ENCODE measurements around the gene CENPB.

DNA sequence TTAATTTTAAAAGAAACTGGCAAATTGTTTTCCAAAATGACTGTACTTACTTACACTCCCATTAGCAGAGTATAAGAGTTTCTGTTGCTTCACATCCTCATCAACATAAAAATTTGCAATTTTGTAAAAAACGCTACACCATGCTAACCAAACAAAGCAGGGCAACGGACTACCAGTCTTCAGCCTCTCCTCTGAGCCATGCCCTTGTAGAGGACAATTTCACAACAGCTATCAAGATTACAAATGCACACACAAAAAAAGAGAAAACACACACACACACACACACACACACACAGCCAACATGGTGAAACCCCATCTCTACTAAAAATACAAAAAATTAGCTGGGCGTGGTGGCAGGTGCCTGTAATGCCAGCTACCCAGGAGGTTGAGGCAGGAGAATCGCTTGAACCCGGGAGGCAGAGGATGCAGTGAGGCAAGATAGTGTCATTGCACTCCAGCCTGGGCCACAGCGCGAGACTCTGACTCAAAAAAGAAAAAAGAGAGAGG is 14.9 kb downstream of the CENPB start:
- TF ChIP-seq ZNF384 (IDR thresholded peaks at IDR 0.05; ENCODE audit: borderline replicate concordance, low read depth, low read length) (no peak), RUNX3 (IDR thresholded peaks at IDR 0.05; ENCODE audit: low read length) (no peak)
